Measurements from ENCODE around the gene WNT7B.

WNT7B gene

DNA sequence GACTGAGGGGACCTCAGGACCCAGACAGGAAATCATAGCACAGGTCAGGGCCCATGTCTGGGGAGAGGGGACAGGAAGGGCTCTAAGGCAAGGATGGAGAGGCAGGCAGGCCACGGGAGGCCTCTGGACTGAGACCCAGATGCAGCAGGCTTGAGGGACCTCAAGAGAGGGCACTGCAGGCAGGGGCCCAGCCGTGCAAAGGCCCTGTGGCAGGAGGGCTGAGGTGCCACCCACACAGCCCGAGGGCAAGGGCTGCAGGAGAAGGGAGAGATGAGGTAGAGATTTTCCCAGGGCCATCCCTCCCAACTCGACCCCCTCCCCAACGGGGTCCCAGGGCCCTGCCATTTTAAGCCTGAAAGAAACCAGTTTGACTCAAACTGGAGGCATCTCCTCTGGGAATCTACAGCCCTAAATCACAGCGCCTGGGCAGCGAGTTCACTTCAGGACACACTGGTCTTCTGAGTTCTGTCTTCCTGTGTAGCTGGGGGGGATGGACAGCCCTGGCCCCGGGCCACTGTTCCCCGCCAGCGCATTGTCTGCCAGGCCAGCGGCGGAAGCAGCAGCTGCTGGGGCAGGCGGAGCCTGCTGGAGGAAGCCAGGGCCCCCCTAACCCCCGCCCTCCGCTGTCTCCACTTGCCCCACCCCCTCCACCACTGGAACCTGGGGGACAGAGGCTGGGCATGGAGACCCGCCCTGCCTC, 20.3 kb upstream of the WNT7B start:
- DNase-seq (ENCODE audit: low read depth in 4 of 4, low spot score in 1 of 4) = no peak

DNA sequence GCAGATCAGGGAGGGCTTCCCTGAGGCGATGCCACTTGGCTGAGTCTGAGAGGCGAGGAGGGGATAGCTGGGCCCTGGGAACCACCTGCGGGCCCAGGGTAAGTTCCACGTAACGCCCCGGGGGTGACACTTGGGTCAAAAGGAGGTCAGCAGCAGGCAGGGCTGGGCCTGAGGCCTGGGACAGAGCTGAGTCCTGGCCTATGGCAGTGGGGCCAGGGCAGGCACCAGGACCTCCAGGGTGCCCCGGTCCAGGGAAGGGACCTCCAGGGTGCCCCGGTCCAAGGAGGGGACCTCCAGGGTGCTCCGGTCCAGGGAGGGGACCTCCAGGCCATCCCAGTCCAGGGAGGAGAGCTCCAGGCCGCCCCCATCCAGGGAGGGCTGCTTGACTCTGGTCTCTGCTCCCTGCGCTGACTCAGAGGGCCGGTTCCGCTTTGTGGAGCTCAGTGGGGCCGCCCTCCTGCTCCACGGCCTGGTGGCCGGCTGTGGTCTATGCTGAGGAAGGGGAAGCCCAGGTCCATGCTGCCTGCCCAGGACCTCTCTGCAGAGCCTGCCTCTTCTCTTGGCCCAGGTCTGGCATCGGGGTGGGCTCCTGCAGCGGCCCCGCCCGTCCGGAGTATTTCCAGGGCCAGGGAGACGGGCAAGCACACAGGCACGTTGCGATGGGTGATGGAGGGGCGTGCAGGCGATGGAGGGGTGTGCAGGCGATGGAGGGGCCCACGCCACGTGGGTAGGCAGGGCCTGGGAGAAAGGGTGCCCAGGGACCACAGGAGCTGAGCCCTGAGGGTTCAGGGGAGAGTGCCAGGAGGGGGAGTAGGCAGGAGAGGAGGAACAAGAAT, 19.5 kb upstream of the WNT7B start:
- no peak for DNase-seq (ENCODE audit: low read depth in 4 of 4, low spot score in 1 of 4)

DNA sequence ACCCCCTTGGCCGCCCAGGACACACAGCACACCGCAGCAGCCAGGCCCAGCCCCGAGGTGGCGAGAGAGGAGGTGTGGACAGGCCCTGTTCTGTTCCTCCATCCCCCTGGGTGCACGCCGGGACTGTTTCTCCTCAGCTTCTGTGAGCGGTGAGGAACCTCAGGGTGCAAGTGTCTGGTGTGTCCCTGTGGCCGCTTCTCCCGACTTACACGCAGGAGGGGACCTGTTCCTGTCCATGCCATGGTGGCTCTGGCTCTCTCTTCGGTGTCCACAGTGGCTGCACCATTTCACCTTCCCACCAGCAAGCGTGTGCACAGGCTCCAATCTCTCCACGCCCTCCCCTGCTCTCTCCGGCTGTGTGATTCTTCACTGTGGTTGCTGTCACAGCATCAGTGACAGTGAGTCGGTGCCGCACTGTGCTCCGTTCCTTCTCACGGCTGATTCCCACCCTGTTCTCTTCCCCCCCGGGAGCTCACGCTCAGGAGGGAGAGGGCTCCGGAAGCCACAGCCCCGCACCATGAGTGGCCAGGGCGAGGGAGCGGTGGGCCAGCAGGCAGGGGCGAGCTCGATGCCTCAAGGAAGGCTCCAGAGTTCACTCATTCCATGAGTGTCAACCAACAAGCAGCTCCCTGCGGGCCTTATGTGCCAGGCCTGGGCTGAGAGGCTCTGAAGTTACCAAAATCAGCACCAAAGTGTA, 18.6 kb upstream of the WNT7B start:
- DNase-seq (ENCODE audit: low read depth in 4 of 4, low spot score in 1 of 4) = no peak

DNA sequence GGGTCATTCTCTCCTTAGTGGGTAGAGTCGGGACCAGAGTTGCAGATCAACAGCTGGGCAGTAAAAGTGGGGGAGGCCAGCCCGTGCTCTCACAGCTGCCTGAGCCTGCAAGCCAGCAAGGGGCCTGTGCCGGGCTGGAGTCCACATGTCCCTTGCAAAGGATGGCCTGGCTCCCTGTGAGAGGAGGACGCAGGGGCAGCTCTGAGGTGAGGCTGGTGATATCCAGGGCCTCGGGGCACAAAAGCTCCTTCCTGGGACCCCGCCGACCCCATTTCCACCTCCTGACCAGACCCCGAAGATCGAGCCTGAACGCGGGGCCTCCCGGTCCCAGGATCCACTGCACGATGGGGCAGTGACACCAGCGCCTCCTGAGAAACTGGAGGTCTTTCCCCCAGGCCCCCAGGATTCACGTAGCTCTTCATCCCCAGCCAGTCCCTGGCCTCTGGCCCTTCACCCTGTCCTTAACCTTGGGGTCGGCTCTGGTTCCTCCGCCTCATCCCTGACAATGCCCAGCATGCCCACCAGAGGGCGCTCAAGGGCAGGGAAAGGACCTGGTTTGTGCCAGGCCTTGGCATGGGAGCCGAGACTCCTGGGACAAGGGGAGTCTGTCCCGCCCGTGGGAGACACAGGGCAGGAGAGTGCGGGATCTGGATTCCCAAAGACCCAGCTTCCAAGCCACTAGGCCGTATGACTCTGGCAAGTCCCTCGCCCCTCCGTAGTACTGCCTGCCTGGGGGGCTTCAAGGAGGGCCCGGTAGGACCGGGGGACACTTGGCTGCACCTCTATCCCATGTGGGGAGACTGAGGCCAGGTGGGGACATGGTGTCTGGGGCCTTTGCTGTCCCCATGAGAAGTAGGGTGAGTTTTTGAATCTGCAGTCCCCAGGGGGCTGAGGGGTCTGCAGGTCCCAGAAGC, 17.8 kb upstream of the WNT7B start:
- peak; percentile 63 to 84 (median 68) for DNase-seq (ENCODE audit: low read depth in 4 of 4, low spot score in 1 of 4)

DNA sequence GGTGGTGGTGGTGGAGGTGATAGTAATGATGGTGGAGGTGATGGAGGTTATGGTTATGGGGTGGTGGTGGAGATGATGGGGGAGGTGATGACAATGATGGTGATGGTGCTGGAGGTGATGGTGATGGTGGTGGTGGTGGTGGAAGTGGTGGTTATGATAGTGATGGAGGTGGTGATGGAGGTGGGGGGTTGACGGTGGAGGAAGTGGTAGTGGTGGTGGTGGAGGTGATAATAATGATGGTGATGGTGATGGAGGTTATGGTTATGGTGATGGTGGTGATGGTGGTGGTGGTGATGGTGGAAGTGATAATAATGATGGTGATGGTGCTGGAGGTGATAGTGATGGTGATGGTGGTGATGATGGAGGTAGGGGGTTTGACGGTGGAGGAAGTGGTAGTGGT, 16.9 kb upstream of the WNT7B start:
- DNase-seq (ENCODE audit: low read depth in 4 of 4, low spot score in 1 of 4) = no peak

DNA sequence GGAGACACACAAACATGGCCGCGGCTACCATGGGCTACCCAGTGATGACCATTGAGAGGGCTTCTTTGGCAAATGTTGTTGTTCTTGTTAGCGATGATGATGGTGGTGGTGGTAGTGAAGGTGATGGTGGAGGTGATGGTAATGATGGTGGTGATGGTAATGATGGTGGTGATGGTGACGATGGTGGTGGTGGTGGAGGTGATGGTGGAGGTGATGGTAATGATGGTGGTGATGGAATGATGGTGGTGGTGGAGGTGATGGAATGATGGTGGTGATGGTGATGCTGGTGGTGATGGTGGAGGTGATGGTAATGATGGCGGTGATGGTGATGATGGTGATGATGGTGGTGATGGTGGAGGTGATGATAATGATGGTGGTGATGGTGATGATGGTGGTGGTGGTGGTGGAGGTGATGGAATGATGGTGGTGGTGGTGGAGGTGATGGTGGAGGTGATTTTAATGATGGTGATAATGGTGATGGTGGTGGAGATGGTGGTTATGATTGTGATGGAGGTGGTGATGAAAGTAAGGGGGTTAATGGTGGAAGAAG, 16.3 kb upstream of the WNT7B start:
- no peak for DNase-seq (ENCODE audit: low read depth in 4 of 4, low spot score in 1 of 4)

DNA sequence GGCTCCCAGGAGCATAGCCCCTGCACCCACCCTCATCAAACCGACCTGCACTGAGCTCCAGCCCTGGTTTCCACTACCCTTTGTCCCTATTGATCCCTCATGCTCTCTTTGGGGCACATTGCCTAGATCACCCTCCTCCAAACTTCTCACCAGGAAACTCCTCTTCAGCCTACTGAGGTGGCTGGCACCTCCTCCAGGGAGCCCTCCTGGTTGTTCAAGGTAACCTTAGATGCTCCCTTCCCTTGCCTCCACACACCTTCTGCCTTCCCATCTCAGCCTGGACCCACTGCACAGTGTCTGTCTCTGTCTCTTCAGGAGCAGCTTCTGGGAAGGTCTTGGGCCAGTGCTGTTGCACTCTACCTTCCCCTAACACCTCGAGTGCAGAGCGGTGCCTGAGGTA, 15.8 kb upstream of the WNT7B start:
- DNase-seq (ENCODE audit: low read depth in 4 of 4, low spot score in 1 of 4) = no peak

DNA sequence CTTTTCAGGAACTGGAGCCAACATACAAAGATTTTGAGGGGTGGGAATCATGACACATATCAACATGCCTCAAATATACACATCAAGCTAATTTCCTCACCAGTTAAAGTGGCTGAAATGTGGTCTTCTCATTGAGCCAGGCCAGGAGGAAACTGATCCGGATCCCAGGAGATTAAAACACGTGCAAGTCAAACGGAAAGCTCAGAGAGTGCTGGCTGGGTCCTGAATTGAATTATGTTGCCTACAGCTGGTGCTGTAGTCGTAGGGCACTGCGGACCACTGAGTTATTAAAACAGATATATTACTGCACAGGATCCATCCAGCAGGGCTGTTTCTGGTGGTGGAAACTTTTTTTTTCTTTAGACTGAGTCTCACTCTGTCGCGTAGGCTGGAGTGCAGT, 14.1 kb upstream of the WNT7B start:
- DNase-seq (ENCODE audit: low read depth in 4 of 4, low spot score in 1 of 4) = no peak

DNA sequence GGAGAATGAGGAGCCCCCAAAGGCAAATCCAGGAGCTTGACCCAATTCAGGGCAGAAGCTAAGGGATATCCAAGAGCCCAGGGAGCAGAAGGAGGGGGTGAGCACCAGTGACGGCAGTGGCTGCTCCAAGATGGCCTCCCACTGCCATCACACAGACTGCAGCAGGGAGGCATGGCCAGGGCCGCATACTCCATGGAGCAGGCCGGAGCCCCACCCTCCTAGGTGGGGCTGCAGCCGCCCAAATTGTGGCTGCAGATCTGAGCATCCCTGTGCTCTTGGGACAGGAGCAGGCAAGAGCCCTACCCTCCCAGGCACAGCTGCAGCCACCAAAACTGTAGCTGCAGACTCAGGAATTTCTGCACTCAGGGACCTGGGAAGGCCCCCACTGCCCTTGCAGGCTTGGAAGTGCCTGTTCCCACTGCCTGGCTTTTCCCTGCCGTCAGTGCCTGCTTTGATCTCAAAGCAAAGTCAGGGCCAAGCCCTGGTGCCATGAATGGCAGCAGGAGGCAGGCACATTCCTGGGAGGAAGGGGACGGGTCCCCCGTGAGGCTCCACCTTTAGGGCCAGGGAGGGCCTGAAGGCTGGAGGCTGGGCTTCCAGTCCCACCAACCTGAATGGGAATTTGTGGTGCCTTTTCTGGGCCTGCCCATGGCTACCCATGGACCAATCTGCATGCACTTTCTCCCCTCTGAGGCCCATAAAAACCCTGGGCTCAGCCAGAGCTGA, 10.3 kb upstream of the WNT7B start:
- no peak for DNase-seq (ENCODE audit: low read depth in 4 of 4, low spot score in 1 of 4)

DNA sequence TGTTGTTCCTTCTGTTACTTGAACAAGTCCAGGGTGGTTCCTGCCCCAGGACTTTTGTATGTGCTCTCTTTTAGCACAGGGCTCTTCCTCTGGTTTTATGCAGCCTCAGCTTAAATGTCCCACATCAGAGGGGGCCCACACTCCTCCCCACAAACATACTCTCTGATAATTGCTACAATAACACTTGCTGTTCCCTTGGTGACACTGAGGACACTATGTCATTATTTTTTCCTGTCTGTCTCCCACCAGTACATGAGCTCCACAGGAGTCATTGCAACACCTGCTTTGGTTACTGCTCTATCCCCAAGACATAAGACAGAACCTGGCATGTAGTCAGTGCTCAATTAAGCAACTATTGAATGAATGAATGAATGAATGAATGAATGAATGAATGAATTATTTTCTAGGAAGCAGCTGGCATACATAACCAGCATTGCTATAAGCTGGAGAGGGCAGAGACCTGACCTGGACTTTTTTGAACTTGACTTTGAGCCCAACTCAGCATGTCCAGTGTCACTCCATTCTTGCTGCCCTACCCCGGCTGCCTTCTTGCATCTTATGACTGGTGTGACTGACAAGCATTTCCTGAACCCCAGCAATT, 7.5 kb upstream of the WNT7B start:
- DNase-seq (ENCODE audit: low read depth in 4 of 4, low spot score in 1 of 4) = no peak

DNA sequence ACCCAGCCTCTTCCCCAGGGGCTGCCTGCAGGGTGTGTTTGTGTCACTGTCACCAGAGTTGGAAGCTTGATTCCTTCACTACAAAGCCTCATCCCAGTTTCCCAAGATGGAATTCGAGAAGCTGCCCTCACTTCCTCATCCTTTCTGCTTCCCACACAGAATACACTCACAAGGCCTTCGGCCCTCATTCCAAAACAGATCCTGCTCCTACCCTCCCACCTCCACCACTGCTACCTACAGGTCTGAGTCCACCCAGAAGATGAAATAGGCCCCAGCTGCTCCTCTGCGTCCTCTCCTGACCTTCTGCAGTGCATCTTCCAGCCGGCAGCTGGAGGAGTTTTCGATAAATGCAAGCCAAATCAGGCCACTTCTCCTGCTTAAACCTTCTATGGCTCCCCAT, 6.8 kb upstream of the WNT7B start:
- DNase-seq (ENCODE audit: low read depth in 4 of 4, low spot score in 1 of 4) = no peak

DNA sequence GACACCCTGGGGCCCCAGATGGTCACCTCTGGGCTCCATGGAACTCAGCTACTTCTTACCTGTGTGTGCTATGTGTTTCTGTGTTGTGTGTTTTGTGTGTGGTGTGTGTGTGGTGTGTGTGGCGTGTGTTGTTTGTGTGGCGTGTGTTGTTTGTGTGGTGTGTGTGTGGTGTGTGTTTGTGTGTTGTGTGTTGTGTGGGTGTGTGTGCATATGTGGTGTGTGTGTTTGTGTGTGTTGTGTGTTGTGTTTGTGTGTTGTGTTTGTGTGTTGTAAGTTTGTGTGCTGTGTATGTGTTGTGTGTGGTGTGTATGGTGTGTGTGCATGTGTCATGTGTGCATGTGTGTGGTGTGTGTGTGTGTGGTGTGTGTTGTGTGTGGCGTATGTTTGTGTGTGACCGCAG, 3.8 kb upstream of the WNT7B start:
- DNase-seq (ENCODE audit: low read depth in 4 of 4, low spot score in 1 of 4) = no peak

DNA sequence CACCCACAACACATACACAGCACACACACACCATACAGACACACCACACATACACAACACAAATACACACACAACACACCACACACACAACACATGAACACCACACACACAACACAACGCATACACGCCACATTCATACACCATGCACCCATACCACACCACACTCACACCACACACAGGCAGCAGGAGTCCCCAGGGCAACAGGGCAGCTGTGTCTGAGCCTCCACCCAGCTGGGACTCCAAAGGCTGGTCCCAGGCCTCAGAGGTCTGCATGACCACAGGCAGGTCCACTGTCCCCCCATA, 3.3 kb upstream of the WNT7B start:
- no peak for DNase-seq (ENCODE audit: low read depth in 4 of 4, low spot score in 1 of 4)

DNA sequence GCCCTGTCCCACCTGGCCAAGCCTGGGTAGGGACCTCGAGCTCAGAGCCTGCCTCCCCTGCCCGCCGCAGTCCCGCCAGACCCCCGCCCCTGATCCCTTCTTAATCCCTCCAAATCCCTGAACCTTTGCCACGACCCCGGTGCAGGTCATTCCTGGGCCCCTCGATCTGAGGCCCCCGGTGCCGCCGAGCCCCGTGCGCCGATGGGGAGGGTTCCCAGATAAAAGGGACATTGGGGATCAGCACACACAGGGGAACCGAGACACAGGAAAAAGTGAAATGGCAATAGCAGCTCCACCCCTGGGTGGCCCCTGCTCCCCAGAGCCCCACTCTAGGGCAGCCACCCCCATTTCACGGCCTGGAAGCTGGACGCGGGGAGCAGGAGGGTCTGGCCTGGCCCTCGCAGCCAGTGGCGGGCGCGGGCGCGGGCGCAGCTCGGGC, 1.3 kb upstream of the WNT7B start:
- no peak for DNase-seq (ENCODE audit: low read depth in 4 of 4, low spot score in 1 of 4)

DNA sequence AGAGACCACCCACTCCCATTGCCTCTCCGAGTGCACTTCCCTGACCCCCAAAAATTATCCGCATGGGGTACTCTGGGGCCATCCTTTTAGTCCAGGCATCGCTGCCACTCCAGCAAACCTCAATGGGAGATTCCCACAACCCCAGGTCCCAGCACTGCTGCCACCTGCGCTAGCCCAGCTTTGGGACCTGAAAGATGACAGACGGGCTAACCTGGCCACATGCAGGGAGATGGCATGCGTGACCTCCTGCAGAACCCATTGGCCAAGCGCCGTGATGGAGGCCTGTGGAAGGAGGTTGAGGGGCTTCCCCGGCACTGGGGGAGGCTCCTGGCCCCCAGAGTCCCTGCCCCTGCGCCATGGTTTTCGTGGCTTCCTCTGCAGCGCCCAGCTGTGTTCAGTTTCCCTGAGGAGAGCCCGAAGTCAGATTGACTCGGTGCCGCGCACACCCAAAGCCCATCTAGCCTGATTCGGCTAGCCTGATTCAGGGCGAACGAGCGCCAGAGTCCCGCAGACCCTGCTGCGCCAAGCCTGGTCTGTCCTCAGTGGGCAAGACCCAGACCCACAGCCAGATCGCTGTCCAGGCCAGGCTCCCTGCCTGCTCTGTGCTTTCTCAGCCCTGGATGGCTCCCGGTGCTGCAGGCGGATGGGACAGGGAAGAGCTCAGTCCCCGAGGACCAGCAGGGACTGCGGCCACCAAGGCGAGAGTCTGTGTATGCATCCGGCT, 751 bp upstream of the WNT7B start:
- DNase-seq (ENCODE audit: low read depth in 4 of 4, low spot score in 1 of 4) = no peak

DNA sequence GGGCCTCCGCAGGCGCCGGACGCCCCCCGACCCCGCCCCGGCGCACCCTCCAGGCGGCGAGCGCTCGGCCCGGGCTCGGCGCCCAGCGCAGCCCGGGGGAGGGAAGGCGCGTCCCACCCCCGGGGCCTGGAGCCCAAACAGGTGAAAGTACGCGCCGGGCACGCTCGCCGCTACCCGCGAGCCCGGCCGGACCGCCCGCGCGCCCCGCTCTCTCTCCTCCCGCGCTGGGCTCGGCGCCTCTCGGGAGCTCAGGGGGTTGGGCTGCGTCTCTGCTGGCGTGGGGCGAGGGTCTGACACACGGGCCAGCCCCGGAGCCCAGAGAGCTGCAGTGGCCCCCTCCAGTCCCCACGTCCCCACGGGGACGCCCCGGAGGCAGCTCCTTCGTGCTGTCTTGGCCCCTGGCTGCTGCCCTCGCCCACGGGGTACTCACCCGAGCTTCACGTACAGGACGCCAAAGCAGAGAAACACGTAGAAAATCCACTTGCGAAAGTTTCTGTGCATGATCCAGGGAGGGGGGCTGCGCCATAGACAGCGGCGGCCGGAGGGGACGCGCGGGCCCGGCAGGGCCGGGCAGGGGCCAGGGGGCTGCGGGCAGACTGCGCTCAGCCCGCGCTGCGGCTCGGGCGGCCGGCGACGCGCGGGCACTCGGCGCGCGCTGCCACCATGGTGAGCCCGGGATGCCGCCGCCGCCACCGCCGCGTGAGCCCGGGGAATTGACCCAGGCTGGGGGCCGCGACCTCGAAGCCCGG, 534 bp downstream of the WNT7B start:
- no peak for DNase-seq (ENCODE audit: low read depth in 4 of 4, low spot score in 1 of 4)

DNA sequence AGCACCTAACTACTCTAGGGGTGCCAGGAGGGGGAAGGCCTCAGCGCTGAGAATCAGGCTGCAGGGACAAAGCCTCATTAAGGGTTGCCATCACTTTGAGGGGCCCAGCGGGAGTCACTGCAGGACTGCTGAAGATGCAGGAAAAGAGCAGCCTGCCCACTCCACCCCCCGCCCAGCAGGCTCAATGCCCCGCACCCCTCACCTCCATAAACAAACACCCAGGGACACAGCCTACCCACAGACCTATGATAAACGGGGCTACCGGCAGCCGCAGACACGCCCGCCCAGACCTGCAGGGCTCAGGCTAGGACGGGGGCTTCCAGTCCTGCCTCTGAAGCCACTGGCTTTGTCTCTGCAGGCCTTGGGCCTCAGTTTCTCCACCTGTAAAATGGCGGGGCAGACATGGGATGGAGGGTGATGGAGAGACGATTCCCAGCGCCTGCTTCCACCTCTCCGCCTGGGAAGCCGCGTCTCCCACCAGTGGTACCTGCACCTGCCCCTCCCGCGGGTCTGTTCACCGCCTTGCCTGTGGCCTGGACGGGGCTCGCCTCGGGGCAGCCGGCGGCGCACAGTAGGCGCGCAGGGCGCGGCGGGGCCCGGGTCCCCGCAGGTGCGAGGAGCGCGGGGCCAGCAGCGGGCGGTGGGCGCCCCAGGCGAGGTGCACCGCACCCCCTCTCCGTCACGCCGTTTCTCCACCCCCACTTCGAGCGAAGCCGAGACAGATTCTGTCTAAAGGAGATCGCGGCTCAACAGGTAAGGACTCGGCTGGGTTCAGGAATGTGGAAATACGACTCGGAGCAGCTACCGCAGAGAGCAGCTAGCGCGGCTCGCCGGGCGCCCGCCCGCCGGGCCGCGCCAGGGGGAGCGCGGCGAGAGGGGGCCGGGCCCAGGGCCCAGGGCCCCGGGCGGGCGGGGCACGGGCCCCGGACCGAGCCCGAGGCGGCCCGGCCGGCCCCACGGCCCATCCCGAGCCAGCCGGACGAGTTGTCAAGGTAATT, 1.5 kb downstream of the WNT7B start:
- no peak for DNase-seq (ENCODE audit: low read depth in 4 of 4, low spot score in 1 of 4)

Measured in stimulated activated CD4-positive, alpha-beta T cell treated with anti-CD3 and anti-CD28 coated beads, Interleukin-1b, Interleukin-23, amount 100 ng/mL, for 24 hours (primary cell).